Keratinocyte (primary cell): ENCODE data around the gene MYBPC1. TPM values are rescaled to one million over a fixed set of nuclear protein-coding genes. Genes with fewer than 3 reads are reported as not detected.

Experiments
- DNase-seq: peaks from one replicate; pipeline ENCODE4 v3.0.0-alpha.2; 2011; ENCODE audit warnings: low read depth, missing footprints, low spot score
- FAIRE-seq: peaks from 2 replicates; lab custom pipeline; 2011; peaks lifted over from hg19 to GRCh38; lab: Jason Lieb, UNC
- H2AFZ ChIP-seq: 2 replicates; pipeline ENCODE4 v1.6.0; 2012; ENCODE audit warnings: low read length, control low read depth, inconsistent platforms; ENCODE audit not compliant: control insufficient read depth
- H3K27ac ChIP-seq: 2 replicates; pipeline ENCODE4 v1.5.1; 2011; ENCODE audit warnings: low read length; ENCODE audit not compliant: control insufficient read depth, insufficient read depth
- H3K27me3 ChIP-seq: 3 replicates; pipeline ENCODE4 v1.6.0; 2011; ENCODE audit warnings: low read length; ENCODE audit not compliant: control insufficient read depth, insufficient read depth; ENCODE audit errors: extremely low read depth
- H3K36me3 ChIP-seq, 2 experiments: 2 replicates in 1 of 2; 3 replicates in 1 of 2; pipeline ENCODE4 v1.5.1; 2011; ENCODE audit warnings: low read length in 2 of 2, mild to moderate bottlenecking in 1 of 2; ENCODE audit not compliant: control insufficient read depth in 2 of 2, insufficient read depth in 2 of 2; ENCODE audit errors: extremely low read depth in 1 of 2
- H3K4me1 ChIP-seq: 3 replicates; pipeline ENCODE4 v1.5.1; 2011; ENCODE audit warnings: low read length; ENCODE audit not compliant: control insufficient read depth, insufficient read depth; ENCODE audit errors: extremely low read depth
- H3K4me2 ChIP-seq: 3 replicates; pipeline ENCODE4 v1.6.0; 2011; ENCODE audit warnings: low read depth, low read length; ENCODE audit not compliant: control insufficient read depth, insufficient read depth; ENCODE audit errors: extremely low read depth
- H3K4me3 ChIP-seq, 3 experiments: fragments of 200-600 bp in 1 of 3; sonication (generic) in 1 of 3; 2 replicates in 2 of 3; 3 replicates in 1 of 3; pipeline ENCODE4 v1.5.1; 2011 to 2016; ENCODE audit warnings: low read length in 3 of 3, mild to moderate bottlenecking in 3 of 3, control low read depth in 2 of 3, inconsistent platforms in 1 of 3, low read depth in 1 of 3, mixed read lengths in 1 of 3, mixed run types in 1 of 3, moderate library complexity in 1 of 3; ENCODE audit not compliant: control insufficient read depth in 2 of 3, insufficient read depth in 2 of 3; ENCODE audit errors: extremely low read depth in 1 of 3
- H3K79me2 ChIP-seq: 2 replicates; pipeline ENCODE4 v1.6.0; 2012; ENCODE audit warnings: low read length; ENCODE audit not compliant: control insufficient read depth, insufficient read depth
- H3K9ac ChIP-seq: 3 replicates; pipeline ENCODE4 v1.6.0; 2011; ENCODE audit warnings: low read length; ENCODE audit not compliant: control insufficient read depth, insufficient read depth; ENCODE audit errors: extremely low read depth
- H3K9me1 ChIP-seq: 3 replicates; pipeline ENCODE4 v1.6.0; 2011; ENCODE audit warnings: low read length; ENCODE audit not compliant: control insufficient read depth, insufficient read depth; ENCODE audit errors: extremely low read depth
- H3K9me3 ChIP-seq: 2 replicates; pipeline ENCODE4 v1.5.1; 2012; ENCODE audit warnings: low read depth, low read length; ENCODE audit not compliant: control insufficient read depth
- H4K20me1 ChIP-seq: 3 replicates; pipeline ENCODE4 v1.6.0; 2011; ENCODE audit warnings: low read length; ENCODE audit not compliant: control insufficient read depth, insufficient read depth; ENCODE audit errors: extremely low read depth
- CTCF ChIP-seq, 3 experiments: IDR thresholded peaks in 1 of 3; conservative IDR thresholded peaks in 1 of 3; optimal IDR thresholded peaks in 1 of 3; 2 replicates in 2 of 3; 3 replicates in 1 of 3; pipeline versions ENCODE3 to v1.5.1; 2011; ENCODE audit warnings: low read length in 3 of 3, mild to moderate bottlenecking in 3 of 3, moderate library complexity in 2 of 3, control low read depth in 1 of 3, inconsistent platforms in 1 of 3; ENCODE audit not compliant: insufficient read depth in 2 of 3; ENCODE audit errors: extremely low read depth in 1 of 3
- EZH2 ChIP-seq: IDR thresholded peaks from one replicate; pipeline ENCODE4 v1.6.1; 2012; ENCODE audit warnings: inconsistent platforms, mild to moderate bottlenecking, low read length, moderate library complexity
- dilution Hi-C: fragments of 300-500 bp; cut with MboI; formaldehyde crosslinking; loops from one replicate; pipeline ENCODE4 v1.7.0; 2020; ENCODE audit warnings: low sequenced_read_pairs; ENCODE audit not compliant: extremely low pct_ligation_motif_present
- polyA plus RNA-seq, 5 experiments: library from polyadenylated mRNA; depleted of rRNA in 3 of 5; stranded (reverse) in 3 of 5; stranded (forward) in 1 of 5; unstranded in 1 of 5; fragments of >200 nt; gene quantifications; 1 replicate in 1 of 5; 2 replicates in 3 of 5; 3 replicates in 1 of 5; pipeline versions ENCODE4 v1.2.1 to v1.2.3, GENCODE V29; 2011 to 2012; ENCODE audit warnings: missing spikeins in 2 of 5, low read depth in 1 of 5, low replicate concordance in 1 of 5

Gene MYBPC1
- polyA plus RNA-seq, 1 donor (not counting 4 experiments of a cell fraction or from before 2014, with no cell fraction given) = not detected

GRCh38 chr12:101697197-101697929, 102.6 kb downstream of the MYBPC1 start, which contains the start of gene CHPT1:
CHPT1 (plus strand) TSS chr12:101697640; CDS start chr12:101697862, 222 bp downstream.
- FAIRE-seq = no peak

GRCh38 chr12:101697930-101698799, 103.4 kb downstream of the MYBPC1 start:
- no peak for TF ChIP-seq CTCF (optimal IDR thresholded peaks at IDR 0.05 in 1 of 3, IDR thresholded peaks at IDR 0.05 in 1 of 3, conservative IDR thresholded peaks at IDR 0.05 in 1 of 3; ENCODE audit: extremely low read depth in 1 of 3, insufficient read depth in 2 of 3, low read length in 3 of 3)
- no peak for TF ChIP-seq EZH2
- no peaks in the 10 kb centered on the region for H3K9me3 ChIP-seq
- peak overlapping the region; percentile 38 for H3K27ac ChIP-seq
- H3K9ac ChIP-seq = peak overlapping the region; percentile 78
- H4K20me1 ChIP-seq = no peaks in the 10 kb centered on the region
- dilution Hi-C loops = no loop called here
- no peaks in the 10 kb centered on the region for H3K36me3 ChIP-seq
- DNase-seq (no peak), FAIRE-seq (no peak)
- H3K79me2 ChIP-seq = peaks cover 5% of the 10 kb centered on the region
- H3K4me3 ChIP-seq = peak overlapping the region; percentile 75 to 79 (median 77)
- peak overlapping the region; percentile 94 for H2AFZ ChIP-seq
- H3K4me1 ChIP-seq = peaks cover 10% of the 10 kb centered on the region
- H3K27me3 ChIP-seq = no peaks in the 10 kb centered on the region
- H3K4me2 ChIP-seq = peak overlapping the region; percentile 81
- no peaks in the 10 kb centered on the region for H3K9me1 ChIP-seq

More at GRCh38 chr12:101697197-101697929, 102.6 kb downstream of the MYBPC1 start, which contains the start of gene CHPT1:
- no peaks in the 10 kb centered on the region for H3K36me3 ChIP-seq
- H3K4me2 ChIP-seq = peak within 1 kb of the TSS; percentile 81
- TF ChIP-seq EZH2 (no peak), CTCF (optimal IDR thresholded peaks at IDR 0.05 in 1 of 3, IDR thresholded peaks at IDR 0.05 in 1 of 3, conservative IDR thresholded peaks at IDR 0.05 in 1 of 3; ENCODE audit: extremely low read depth in 1 of 3, insufficient read depth in 2 of 3, low read length in 3 of 3) (no peak)
- no peak for DNase-seq
- no peaks in the 10 kb centered on the region for H4K20me1 ChIP-seq
- H3K9me1 ChIP-seq = no peaks in the 10 kb centered on the region
- peak within 1 kb of the TSS; percentile 78 for H3K9ac ChIP-seq
- peaks cover 5% of the 10 kb centered on the region for H3K79me2 ChIP-seq
- H3K4me1 ChIP-seq = peaks cover 10% of the 10 kb centered on the region
- no peaks in the 10 kb centered on the region for H3K9me3 ChIP-seq
- H3K27me3 ChIP-seq = no peaks in the 10 kb centered on the region
- peak within 1 kb of the TSS; percentile 94 for H2AFZ ChIP-seq
- peak within 1 kb of the TSS; percentile 75 to 79 (median 77) for H3K4me3 ChIP-seq
- dilution Hi-C loops = no loop called here
- peak within 1 kb of the TSS; percentile 38 for H3K27ac ChIP-seq
